H9 (cell line): ENCODE data around the gene OR7A10. TPM values are rescaled to one million over a fixed set of nuclear protein-coding genes. Genes with fewer than 3 reads are reported as not detected.

Source experiments
- DNase-seq: peaks from one replicate; pipeline ENCODE4 v3.0.0-alpha.2; 2017
- H2AFZ ChIP-seq: one replicate; pipeline ENCODE4 v1.6.1; 2013; ENCODE audit warnings: mild to moderate bottlenecking, low read length, control low read depth, moderate library complexity
- H2AK5ac ChIP-seq: 2 replicates; pipeline ENCODE4 v1.6.1; 2013; ENCODE audit warnings: low read length, control low read depth, mixed read lengths; ENCODE audit not compliant: insufficient read length
- H2BK120ac ChIP-seq: one replicate; pipeline ENCODE4 v1.6.1; 2013; ENCODE audit warnings: low read depth, mild to moderate bottlenecking, low read length, control low read depth, inconsistent platforms; ENCODE audit not compliant: poor library complexity, severe bottlenecking
- H2BK12ac ChIP-seq: 2 replicates; pipeline ENCODE4 v1.6.1; 2013; ENCODE audit warnings: low read length, control low read depth, mixed read lengths, low read depth; ENCODE audit not compliant: insufficient read length
- H2BK15ac ChIP-seq: 2 replicates; pipeline ENCODE4 v1.6.1; 2013; ENCODE audit warnings: low read depth, low read length, control low read depth
- H2BK20ac ChIP-seq: one replicate; pipeline ENCODE4 v1.6.1; 2013; ENCODE audit warnings: low read depth, mild to moderate bottlenecking, low read length, control low read depth, inconsistent platforms; ENCODE audit not compliant: poor library complexity, severe bottlenecking
- H2BK5ac ChIP-seq: 2 replicates; pipeline ENCODE4 v1.6.1; 2013; ENCODE audit warnings: low read length, control low read depth, mixed read lengths; ENCODE audit not compliant: insufficient read length
- H3K14ac ChIP-seq: 2 replicates; pipeline ENCODE4 v1.6.1; 2013; ENCODE audit warnings: low read length, control low read depth; ENCODE audit not compliant: insufficient read depth
- H3K18ac ChIP-seq: 2 replicates; pipeline ENCODE4 v1.6.1; 2013; ENCODE audit warnings: low read depth, mild to moderate bottlenecking, mixed read lengths, low read length, control low read depth; ENCODE audit not compliant: insufficient read length
- H3K23ac ChIP-seq: 2 replicates; pipeline ENCODE4 v1.6.1; 2013; ENCODE audit warnings: low read length, control low read depth, mixed read lengths, low read depth; ENCODE audit not compliant: insufficient read length
- H3K23me2 ChIP-seq: 2 replicates; pipeline ENCODE4 v1.6.1; 2013; ENCODE audit warnings: low read depth, mild to moderate bottlenecking, mixed read lengths, low read length, control low read depth; ENCODE audit not compliant: insufficient read length, poor library complexity, severe bottlenecking
- H3K27ac ChIP-seq: 2 replicates; pipeline ENCODE4 v1.5.1; 2013; ENCODE audit warnings: low read length, control low read depth, mixed read lengths, low read depth; ENCODE audit not compliant: insufficient read length
- H3K27me3 ChIP-seq: 2 replicates; pipeline ENCODE4 v1.6.1; 2013; ENCODE audit warnings: low read length, control low read depth, inconsistent platforms; ENCODE audit not compliant: insufficient read depth
- H3K4ac ChIP-seq: 2 replicates; pipeline ENCODE4 v1.6.1; 2013; ENCODE audit warnings: low read depth, mild to moderate bottlenecking, control low read depth, inconsistent platforms, low read length, moderate library complexity
- H3K4me1 ChIP-seq: 2 replicates; pipeline ENCODE4 v1.6.1; 2013; ENCODE audit warnings: low read length, control low read depth, inconsistent platforms; ENCODE audit not compliant: insufficient read depth
- H3K4me2 ChIP-seq: 2 replicates; pipeline ENCODE4 v1.6.1; 2013; ENCODE audit warnings: low read length, control low read depth, mixed read lengths; ENCODE audit not compliant: insufficient read length, insufficient read depth
- H3K56ac ChIP-seq: 2 replicates; pipeline ENCODE4 v1.6.1; 2013; ENCODE audit warnings: low read depth, mild to moderate bottlenecking, mixed read lengths, low read length, control low read depth; ENCODE audit not compliant: insufficient read length
- H3K79me1 ChIP-seq: 2 replicates; pipeline ENCODE4 v1.6.1; 2013; ENCODE audit warnings: low read depth, mild to moderate bottlenecking, moderate library complexity, low read length, control low read depth, inconsistent platforms; ENCODE audit not compliant: insufficient read depth, poor library complexity, severe bottlenecking
- H3K79me2 ChIP-seq: 2 replicates; pipeline ENCODE4 v1.6.1; 2013; ENCODE audit warnings: low read length, control low read depth, inconsistent platforms; ENCODE audit not compliant: insufficient read depth
- H3K9ac ChIP-seq: 2 replicates; pipeline ENCODE4 v1.6.1; 2013; ENCODE audit warnings: low read length, control low read depth, mixed read lengths; ENCODE audit not compliant: insufficient read length; ENCODE audit errors: extremely low read depth
- H3K9me3 ChIP-seq: one replicate; pipeline ENCODE4 v1.6.1; 2013; ENCODE audit warnings: low read depth, low read length, inconsistent platforms; ENCODE audit not compliant: control insufficient read depth
- H3T11ph ChIP-seq: one replicate; pipeline ENCODE4 v1.6.1; 2013; ENCODE audit warnings: mild to moderate bottlenecking, low read length, control low read depth, inconsistent platforms
- H4K20me1 ChIP-seq: one replicate; pipeline ENCODE4 v1.6.1; 2013; ENCODE audit not compliant: control insufficient read depth, insufficient read length, insufficient read depth
- H4K5ac ChIP-seq: 2 replicates; pipeline ENCODE4 v1.6.1; 2013; ENCODE audit warnings: low read depth, mild to moderate bottlenecking, mixed read lengths, low read length, control low read depth; ENCODE audit not compliant: insufficient read length
- H4K8ac ChIP-seq: replicated peaks from 2 replicates; pipeline ENCODE4 v1.6.1; 2013; ENCODE audit warnings: low read length, control low read depth, mixed read lengths, low read depth; ENCODE audit not compliant: insufficient read length
- H4K91ac ChIP-seq: 2 replicates; pipeline ENCODE4 v1.6.1; 2013; ENCODE audit warnings: low read depth, mild to moderate bottlenecking, moderate library complexity, mixed read lengths, low read length, control low read depth; ENCODE audit not compliant: insufficient read length
- H3K27ac Mint-ChIP-seq, 3 experiments: 2 replicates in 2 of 3; 3 replicates in 1 of 3; pipeline ENCODE4 v1.8.0; 2020 to 2021; ENCODE audit warnings: mixed read lengths in 3 of 3, mild to moderate bottlenecking in 1 of 3, moderate library complexity in 1 of 3
- H3K27me3 Mint-ChIP-seq: 2 replicates; pipeline ENCODE4 v1.8.0; 2021; ENCODE audit warnings: low read depth, mild to moderate bottlenecking, moderate library complexity, mixed read lengths
- H3K36me3 Mint-ChIP-seq, 3 experiments: 2 replicates in 2 of 3; 3 replicates in 1 of 3; pipeline ENCODE4 v1.8.0; 2020 to 2021; ENCODE audit warnings: low read depth in 3 of 3, mixed read lengths in 3 of 3; ENCODE audit not compliant: insufficient read depth in 1 of 3
- H3K4me1 Mint-ChIP-seq, 2 experiments: 2 replicates each; pipeline ENCODE4 v1.8.0; 2020; ENCODE audit warnings: mixed read lengths in 2 of 2
- H3K4me3 Mint-ChIP-seq, 2 experiments: 2 replicates in 1 of 2; 3 replicates in 1 of 2; pipeline ENCODE4 v1.8.0; 2020 to 2021; ENCODE audit warnings: mild to moderate bottlenecking in 2 of 2, mixed read lengths in 2 of 2, moderate library complexity in 1 of 2
- H3K9me3 Mint-ChIP-seq, 2 experiments: 2 replicates in 1 of 2; 3 replicates in 1 of 2; pipeline ENCODE4 v1.8.0; 2020; ENCODE audit warnings: mild to moderate bottlenecking in 2 of 2, mixed read lengths in 2 of 2, moderate library complexity in 1 of 2
- CTCF ChIP-seq: fragments of 200-600 bp; sonication (generic); conservative IDR thresholded peaks from 3 replicates; pipeline ENCODE4 v1.8.0; 2021; ENCODE audit warnings: antibody characterized with exemption, mild to moderate bottlenecking
- WGBS: extraction: QIAGEN DNeasy Blood & Tissue Kit; methylation state at CpG from one replicate; pipeline ENCODE4 v1.1.7; 2013; ENCODE audit warnings: missing lambda C conversion rate, low lambda C conversion rate, mixed read lengths; ENCODE audit not compliant: insufficient read length; ENCODE audit errors: extremely low coverage; 5-methylcytosine and 5-hydroxymethylcytosine counted together
- total RNA-seq: library from RNA; stranded (reverse); gene quantifications from 2 replicates; pipeline ENCODE4 v1.2.1, GENCODE V29; 2021

OR7A10 gene
- total RNA-seq, 1 experiment from 2014 or later = not detected

GRCh38 chr19:14814982-14815652 lies 33.6 kb downstream of the OR7A10 start:
- H3K23me2 ChIP-seq = no peaks in the 10 kb centered on the region
- H3K9me3 ChIP-seq = no peaks in the 10 kb centered on the region
- no peaks in the 10 kb centered on the region for H4K20me1 ChIP-seq
- Mint-ChIP-seq H3K4me1 (no peaks in the 10 kb centered on the region), H3K36me3 (peaks cover 0 to 16% (median 0%) of the 10 kb centered on the region in 3 experiments; a peak in 3 of 7 replicates), H3K27me3 (no peaks in the 10 kb centered on the region; the same call in 1 of the 2 replicates), H3K4me3 (no peak overlapping the region), H3K27ac (no peak overlapping the region), H3K9me3 (peaks cover 19 to 93% of the 10 kb centered on the region in 2 experiments)
- no peak overlapping the region for H2AFZ ChIP-seq
- no peak overlapping the region for H4K5ac ChIP-seq
- no peaks in the 10 kb centered on the region for H3K4me1 ChIP-seq
- no peak overlapping the region for H3K23ac ChIP-seq
- no peak overlapping the region for H2BK15ac ChIP-seq
- H3K4me2 ChIP-seq = no peak overlapping the region
- no peak overlapping the region for H3K9ac ChIP-seq
- H4K91ac ChIP-seq = no peak overlapping the region
- H3K14ac ChIP-seq = no peak overlapping the region
- TF ChIP-seq CTCF = no peak
- WGBS = no CpG with 5 or more reads among the region's 2 CpGs
- H4K8ac ChIP-seq = no peak overlapping the region
- no peak for DNase-seq
- H3K27ac ChIP-seq = no peak overlapping the region
- H2BK5ac ChIP-seq = no peak overlapping the region
- no peak overlapping the region for H2BK12ac ChIP-seq
- no peaks in the 10 kb centered on the region for H3K79me1 ChIP-seq
- no peak overlapping the region for H3K18ac ChIP-seq
- no peak overlapping the region for H2AK5ac ChIP-seq
- no peak overlapping the region for H3T11ph ChIP-seq
- H2BK120ac ChIP-seq = no peak overlapping the region
- no peaks in the 10 kb centered on the region for H3K79me2 ChIP-seq
- no peak overlapping the region for H3K56ac ChIP-seq
- no peak overlapping the region for H2BK20ac ChIP-seq
- H3K27me3 ChIP-seq = no peaks in the 10 kb centered on the region
- H3K4ac ChIP-seq = no peak overlapping the region
